ENCODE measurements around the gene CYRIA. TPM values are rescaled to one million over a fixed set of nuclear protein-coding genes. Genes with fewer than 3 reads are reported as not detected.

CYRIA gene
- total and polyA plus RNA-seq, 2 donors (not counting 1 experiment from before 2014, with no cell fraction given), result 6.3 to 10.2 TPM

DNA sequence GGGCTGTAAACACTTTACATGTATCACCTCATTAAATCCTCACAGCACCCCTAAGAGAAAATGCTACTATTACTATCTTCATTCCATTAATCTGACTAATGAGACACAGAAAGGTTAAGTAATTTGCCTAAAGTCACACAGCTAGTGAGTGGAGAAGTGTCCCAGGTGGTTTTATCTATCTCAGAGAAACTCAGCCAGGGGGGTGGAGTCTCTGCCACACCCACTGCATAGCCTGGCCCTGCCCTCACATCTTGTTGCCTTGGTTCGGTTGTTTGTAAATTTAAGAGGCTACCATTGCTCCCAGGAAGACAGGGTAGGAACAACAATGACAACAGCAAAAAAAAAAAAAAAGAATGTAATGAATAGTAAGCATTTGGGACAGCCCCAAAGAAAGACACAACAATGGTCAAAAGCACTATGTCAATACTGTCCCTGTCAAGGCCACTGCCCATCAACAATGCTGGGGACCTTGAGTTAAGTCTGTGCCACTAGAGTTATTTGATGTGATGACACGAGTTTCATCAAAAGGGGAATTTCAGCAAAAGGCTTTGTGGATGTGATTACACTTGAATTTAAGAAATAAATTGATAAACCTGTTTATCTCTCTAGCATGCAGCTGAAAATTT lies 17.5 kb downstream of the CYRIA start:
- H3K4me3 ChIP-seq (replicated peaks in 1 of 4; ENCODE audit: control extremely low read depth in 1 of 4, insufficient read depth in 1 of 4, low read depth in 3 of 4, low read length in 4 of 4), result no peak overlapping the region
- no peaks in the 10 kb centered on the region for H3K36me3 ChIP-seq (ENCODE audit: control insufficient read depth, insufficient read depth, low read length)
- no peak overlapping the region for H3K9ac ChIP-seq (ENCODE audit: insufficient read depth, low read length)
- H3K9me3 ChIP-seq (ENCODE audit: control insufficient read depth, insufficient read depth, low read depth, low read length), result no peaks in the 10 kb centered on the region
- no peak overlapping the region for H3K4me2 ChIP-seq (ENCODE audit: extremely low read depth, insufficient read depth, low read length)
- peaks cover 15% of the 10 kb centered on the region for H3K4me1 ChIP-seq (ENCODE audit: control insufficient read depth, extremely low read depth, insufficient read depth, low read length)
- no peak overlapping the region for H2AFZ ChIP-seq (ENCODE audit: low read length)
- no peaks in the 10 kb centered on the region for H3K27me3 ChIP-seq (ENCODE audit: control insufficient read depth, insufficient read depth, low read length)
- DNase-seq (ENCODE audit: low read depth in 2 of 2), result no peak
- no peaks in the 10 kb centered on the region for H3K79me2 ChIP-seq (ENCODE audit: control insufficient read depth, insufficient read depth, low read length)
- H3K27ac ChIP-seq (ENCODE audit: insufficient read depth, low read length), result no peak overlapping the region
- TF ChIP-seq, protein P1, sequence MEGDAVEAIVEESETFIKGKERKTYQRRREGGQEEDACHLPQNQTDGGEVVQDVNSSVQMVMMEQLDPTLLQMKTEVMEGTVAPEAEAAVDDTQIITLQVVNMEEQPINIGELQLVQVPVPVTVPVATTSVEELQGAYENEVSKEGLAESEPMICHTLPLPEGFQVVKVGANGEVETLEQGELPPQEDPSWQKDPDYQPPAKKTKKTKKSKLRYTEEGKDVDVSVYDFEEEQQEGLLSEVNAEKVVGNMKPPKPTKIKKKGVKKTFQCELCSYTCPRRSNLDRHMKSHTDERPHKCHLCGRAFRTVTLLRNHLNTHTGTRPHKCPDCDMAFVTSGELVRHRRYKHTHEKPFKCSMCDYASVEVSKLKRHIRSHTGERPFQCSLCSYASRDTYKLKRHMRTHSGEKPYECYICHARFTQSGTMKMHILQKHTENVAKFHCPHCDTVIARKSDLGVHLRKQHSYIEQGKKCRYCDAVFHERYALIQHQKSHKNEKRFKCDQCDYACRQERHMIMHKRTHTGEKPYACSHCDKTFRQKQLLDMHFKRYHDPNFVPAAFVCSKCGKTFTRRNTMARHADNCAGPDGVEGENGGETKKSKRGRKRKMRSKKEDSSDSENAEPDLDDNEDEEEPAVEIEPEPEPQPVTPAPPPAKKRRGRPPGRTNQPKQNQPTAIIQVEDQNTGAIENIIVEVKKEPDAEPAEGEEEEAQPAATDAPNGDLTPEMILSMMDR (conservative IDR thresholded peaks at IDR 0.05 in 1 of 2, IDR thresholded peaks at IDR 0.05 in 1 of 2; ENCODE audit: low read depth in 1 of 2, low read length in 2 of 2), result no peak
- no peaks in the 10 kb centered on the region for H4K20me1 ChIP-seq (ENCODE audit: control insufficient read depth, extremely low read depth, insufficient read depth, low read length)

DNA sequence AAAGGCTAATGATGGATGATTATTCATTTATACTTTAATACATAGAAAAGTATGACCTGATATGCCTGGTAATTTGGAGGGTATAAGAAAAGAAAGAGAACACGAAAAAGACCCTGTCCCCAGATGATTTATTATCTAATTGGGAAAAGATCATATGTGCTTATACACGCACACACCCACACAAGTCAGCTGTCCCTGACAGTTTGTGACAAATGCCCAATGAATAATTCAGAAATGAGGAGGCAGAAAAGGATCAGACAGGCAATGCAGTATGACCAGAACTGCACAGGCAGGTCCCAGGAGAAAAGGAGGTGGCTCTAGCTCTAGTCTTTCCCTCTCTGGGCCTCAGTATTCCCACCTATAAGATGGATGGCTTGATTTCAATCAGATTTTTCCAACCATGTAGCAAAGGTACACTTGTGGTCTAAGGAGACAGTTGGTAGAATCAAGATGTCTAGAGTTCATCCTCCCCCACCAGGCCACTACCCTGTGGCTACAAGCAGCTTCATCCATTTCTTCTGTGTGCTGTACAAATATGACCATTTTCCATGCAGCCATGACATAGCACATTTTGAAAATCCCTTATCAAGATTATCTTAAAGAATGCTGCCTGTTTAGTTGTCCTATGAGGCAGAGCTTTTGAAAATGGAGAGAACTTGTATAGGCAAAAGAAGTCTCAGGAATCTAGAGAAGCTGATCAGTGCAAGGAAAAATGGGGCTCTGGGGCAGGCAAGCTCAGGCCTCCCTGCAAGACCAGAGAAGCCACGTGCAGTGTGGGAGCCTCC lies 19.7 kb downstream of the CYRIA start:
- H2AFZ ChIP-seq (ENCODE audit: low read length), result no peak overlapping the region
- no peaks in the 10 kb centered on the region for H3K79me2 ChIP-seq (ENCODE audit: control insufficient read depth, insufficient read depth, low read length)
- DNase-seq (ENCODE audit: low read depth in 2 of 2), result no peak
- H3K36me3 ChIP-seq (ENCODE audit: control insufficient read depth, insufficient read depth, low read length), result no peaks in the 10 kb centered on the region
- H3K4me2 ChIP-seq (ENCODE audit: extremely low read depth, insufficient read depth, low read length), result no peak overlapping the region
- H4K20me1 ChIP-seq (ENCODE audit: control insufficient read depth, extremely low read depth, insufficient read depth, low read length), result no peaks in the 10 kb centered on the region
- H3K9me3 ChIP-seq (ENCODE audit: control insufficient read depth, insufficient read depth, low read depth, low read length), result no peaks in the 10 kb centered on the region
- TF ChIP-seq, protein P1 (conservative IDR thresholded peaks at IDR 0.05 in 1 of 2, IDR thresholded peaks at IDR 0.05 in 1 of 2; ENCODE audit: low read depth in 1 of 2, low read length in 2 of 2), result no peak
- TF ChIP-seq EZH2 (IDR thresholded peaks at IDR 0.05; ENCODE audit: low read length, missing control alignments), result no peak
- peaks cover 6% of the 10 kb centered on the region for H3K4me1 ChIP-seq (ENCODE audit: control insufficient read depth, extremely low read depth, insufficient read depth, low read length)
- no peak overlapping the region for H3K4me3 ChIP-seq (replicated peaks in 1 of 4; ENCODE audit: control extremely low read depth in 1 of 4, insufficient read depth in 1 of 4, low read depth in 3 of 4, low read length in 4 of 4)
- no peak overlapping the region for H3K9ac ChIP-seq (ENCODE audit: insufficient read depth, low read length)
- no peaks in the 10 kb centered on the region for H3K27me3 ChIP-seq (ENCODE audit: control insufficient read depth, insufficient read depth, low read length)
- H3K27ac ChIP-seq (ENCODE audit: insufficient read depth, low read length), result no peak overlapping the region

DNA sequence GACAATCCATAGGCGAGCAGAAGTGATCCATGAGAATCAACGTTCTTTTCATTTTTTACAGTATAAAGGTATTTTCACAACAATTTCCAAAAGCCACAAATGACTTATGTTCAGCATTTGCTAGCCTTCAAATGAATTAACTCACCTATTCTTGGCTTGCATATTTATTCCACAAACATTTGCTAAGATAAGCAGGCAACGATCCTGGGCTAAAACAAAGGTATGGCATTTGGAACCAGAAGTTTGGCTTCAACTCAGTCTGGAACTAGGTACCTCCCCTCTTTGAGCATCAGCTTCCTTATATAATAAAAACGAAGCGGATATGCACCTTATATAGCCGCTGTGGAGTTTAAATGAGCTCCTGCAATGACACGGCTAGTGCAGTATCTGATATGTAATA lies 20.5 kb downstream of the CYRIA start:
- DNase-seq (ENCODE audit: low read depth in 2 of 2), result peak in 1 of 2 donors; percentile 61
- Histone ChIP-seq H3K9ac (ENCODE audit: insufficient read depth, low read length) (no peak overlapping the region), H3K9me3 (ENCODE audit: control insufficient read depth, insufficient read depth, low read depth, low read length) (no peaks in the 10 kb centered on the region), H3K4me1 (ENCODE audit: control insufficient read depth, extremely low read depth, insufficient read depth, low read length) (peaks cover 5% of the 10 kb centered on the region), H3K36me3 (ENCODE audit: control insufficient read depth, insufficient read depth, low read length) (no peaks in the 10 kb centered on the region), H3K79me2 (ENCODE audit: control insufficient read depth, insufficient read depth, low read length) (no peaks in the 10 kb centered on the region), H3K27me3 (ENCODE audit: control insufficient read depth, insufficient read depth, low read length) (no peaks in the 10 kb centered on the region), H2AFZ (ENCODE audit: low read length) (no peak overlapping the region), H3K4me2 (ENCODE audit: extremely low read depth, insufficient read depth, low read length) (no peak overlapping the region), H3K27ac (ENCODE audit: insufficient read depth, low read length) (no peak overlapping the region), H4K20me1 (ENCODE audit: control insufficient read depth, extremely low read depth, insufficient read depth, low read length) (no peaks in the 10 kb centered on the region), H3K4me3 (replicated peaks in 1 of 4; ENCODE audit: control extremely low read depth in 1 of 4, insufficient read depth in 1 of 4, low read depth in 3 of 4, low read length in 4 of 4) (no peak overlapping the region)
- TF ChIP-seq EZH2 (IDR thresholded peaks at IDR 0.05; ENCODE audit: low read length, missing control alignments), result no peak
- TF ChIP-seq, protein P1 (conservative IDR thresholded peaks at IDR 0.05 in 1 of 2, IDR thresholded peaks at IDR 0.05 in 1 of 2; ENCODE audit: low read depth in 1 of 2, low read length in 2 of 2), result no peak
